GM19099 (cell line): Measurements from ENCODE around the gene SLC16A11.

ENCODE experiments used
- POLR2A ChIP-seq: IDR thresholded peaks from 3 replicates; pipeline ENCODE4 v1.6.1; 2011; ENCODE audit warnings: low read depth; ENCODE audit not compliant: insufficient read length; ENCODE audit errors: extremely low read depth

The SLC16A11 gene, protein sequence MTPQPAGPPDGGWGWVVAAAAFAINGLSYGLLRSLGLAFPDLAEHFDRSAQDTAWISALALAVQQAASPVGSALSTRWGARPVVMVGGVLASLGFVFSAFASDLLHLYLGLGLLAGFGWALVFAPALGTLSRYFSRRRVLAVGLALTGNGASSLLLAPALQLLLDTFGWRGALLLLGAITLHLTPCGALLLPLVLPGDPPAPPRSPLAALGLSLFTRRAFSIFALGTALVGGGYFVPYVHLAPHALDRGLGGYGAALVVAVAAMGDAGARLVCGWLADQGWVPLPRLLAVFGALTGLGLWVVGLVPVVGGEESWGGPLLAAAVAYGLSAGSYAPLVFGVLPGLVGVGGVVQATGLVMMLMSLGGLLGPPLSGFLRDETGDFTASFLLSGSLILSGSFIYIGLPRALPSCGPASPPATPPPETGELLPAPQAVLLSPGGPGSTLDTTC

DNA sequence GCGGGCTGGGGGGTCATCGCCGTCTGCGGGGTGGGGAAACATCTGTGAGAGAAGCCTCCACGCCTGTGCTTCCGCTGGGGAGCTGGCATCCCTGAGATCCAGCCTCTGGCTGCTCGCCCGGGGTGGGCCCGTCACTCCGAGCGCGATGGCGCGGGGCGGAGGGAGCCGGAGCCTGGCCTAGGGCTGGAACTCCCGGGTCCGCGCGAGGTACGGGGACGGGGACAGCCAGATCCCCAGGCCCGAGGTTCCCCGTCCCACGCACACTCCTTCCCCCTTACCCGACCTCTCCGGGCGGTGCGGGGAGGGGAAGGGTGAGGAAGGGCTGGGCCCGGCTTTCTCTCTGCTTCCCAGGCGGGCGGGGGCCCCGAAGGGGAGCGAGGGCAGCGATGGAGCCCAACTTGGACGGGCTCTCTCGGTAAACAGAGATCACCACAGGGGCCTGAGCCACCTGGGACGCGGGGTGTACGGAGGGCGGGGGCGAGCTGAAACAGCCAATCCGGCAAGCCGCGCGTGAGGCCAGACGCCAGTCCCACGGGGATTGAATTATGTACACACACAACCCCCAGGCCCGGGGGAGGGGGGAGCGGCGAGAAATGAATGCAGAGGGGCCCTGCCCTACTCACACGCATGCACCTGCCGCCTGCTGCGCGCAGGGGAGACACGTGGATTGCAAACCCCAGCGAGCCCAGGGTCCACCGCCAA is at the start of gene SLC16A11:
Gene SLC16A11 (minus strand): TSS at position 596 of the 702 bp plus-strand sequence. CDS start 579 bp downstream, at position 17.
- TF ChIP-seq POLR2A = no peak

DNA sequence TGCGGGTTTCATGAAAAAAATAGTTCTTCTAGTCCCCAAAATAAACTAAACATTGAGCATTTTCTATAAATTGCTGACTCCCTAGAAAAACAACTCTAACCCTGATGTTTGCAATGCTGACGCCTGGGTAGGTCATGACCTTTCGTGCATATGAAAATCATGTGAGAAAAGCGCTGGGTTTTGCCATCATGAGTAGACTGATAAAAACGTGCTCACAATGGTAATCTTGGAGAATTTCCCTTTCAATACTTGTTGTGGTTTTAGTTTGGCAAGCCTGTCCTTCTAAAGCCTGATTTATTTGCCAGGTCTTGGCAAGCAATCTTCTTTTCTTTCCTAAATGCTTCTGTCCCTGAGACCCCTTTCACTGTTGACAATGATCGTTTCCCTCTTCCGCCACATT is 40.2 kb upstream of the SLC16A11 start:
- no peak for TF ChIP-seq POLR2A

DNA sequence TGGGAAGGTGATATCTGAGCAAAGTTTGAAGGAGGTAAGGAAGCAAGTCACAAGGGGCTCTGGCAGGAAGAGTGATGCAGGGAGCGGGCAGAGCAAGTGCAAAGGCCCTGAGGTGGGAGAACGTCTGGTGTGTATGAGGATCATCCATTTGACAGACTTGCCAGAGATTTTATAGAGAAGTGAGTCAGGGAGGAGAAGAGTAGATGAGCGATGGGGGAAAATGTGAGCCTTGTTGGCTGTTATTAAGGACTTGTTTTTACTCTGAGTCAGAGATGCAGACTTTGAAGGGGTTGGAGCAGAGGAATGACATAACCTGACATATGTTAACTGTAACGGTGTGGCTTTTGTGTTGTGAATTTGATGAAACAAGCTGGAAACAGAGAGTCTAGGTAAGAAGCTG is 39.7 kb upstream of the SLC16A11 start:
- no peak for TF ChIP-seq POLR2A

DNA sequence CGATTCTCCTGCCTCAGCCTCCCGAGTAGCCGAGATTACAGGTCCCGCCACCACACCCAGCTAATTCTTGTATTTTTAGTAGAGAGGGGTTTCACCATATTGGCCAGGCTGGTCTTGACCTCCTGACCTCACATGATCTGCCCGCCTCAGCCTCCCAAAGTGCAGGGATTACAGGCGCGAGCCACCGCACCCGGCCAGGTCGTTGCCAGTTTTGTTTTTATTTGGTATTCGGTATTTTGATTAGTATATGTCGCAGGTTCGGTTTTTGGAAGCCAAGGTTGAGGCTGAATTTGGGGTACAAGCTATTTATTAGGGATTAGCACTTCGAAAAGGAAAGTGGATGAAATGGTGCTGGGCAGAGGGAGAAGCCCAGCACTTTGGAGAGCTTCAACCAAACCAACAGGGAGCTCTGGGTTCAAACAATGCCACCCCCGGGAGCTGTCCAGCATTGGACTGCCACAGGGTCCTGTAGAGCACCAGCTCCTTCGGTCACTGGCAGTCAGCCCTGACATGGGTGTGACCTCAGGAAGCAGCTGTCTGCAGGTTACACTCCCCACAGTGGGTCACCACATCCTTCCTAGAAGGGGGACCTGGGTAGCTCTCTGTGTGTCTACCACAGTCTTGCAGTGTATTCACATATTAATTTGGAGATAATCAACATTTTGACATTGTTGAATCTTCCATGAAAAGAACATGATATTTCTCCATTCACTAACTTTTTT is 37.6 kb upstream of the SLC16A11 start:
- no peak for TF ChIP-seq POLR2A

DNA sequence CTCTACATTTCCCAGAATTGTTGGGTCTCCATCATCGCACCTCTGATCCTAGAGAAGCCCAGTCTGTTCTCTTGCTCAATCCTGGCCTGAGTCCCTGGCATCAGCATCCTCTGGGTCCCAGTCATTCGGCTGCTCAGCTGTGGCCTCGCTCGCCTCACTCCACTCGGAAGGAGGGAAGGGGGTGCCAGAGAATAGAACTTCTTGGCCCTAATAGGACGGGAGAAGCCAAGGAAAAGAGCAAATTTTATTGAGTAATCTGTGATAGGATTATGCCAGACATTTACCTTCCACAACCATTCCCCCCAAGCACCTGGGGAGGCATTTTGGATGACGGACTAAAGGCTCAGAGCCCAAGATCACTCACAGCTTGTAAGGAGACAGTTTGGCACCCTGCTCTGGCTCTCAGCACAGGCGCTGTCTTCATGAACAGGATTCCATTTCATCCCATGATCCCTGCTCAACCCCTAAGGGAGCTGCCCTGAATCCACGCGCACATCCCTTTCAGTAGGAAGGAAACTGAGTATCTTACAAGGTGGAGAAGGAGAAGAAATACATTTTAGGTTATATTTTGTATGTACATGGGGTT is 36.7 kb upstream of the SLC16A11 start:
- no peak for TF ChIP-seq POLR2A

DNA sequence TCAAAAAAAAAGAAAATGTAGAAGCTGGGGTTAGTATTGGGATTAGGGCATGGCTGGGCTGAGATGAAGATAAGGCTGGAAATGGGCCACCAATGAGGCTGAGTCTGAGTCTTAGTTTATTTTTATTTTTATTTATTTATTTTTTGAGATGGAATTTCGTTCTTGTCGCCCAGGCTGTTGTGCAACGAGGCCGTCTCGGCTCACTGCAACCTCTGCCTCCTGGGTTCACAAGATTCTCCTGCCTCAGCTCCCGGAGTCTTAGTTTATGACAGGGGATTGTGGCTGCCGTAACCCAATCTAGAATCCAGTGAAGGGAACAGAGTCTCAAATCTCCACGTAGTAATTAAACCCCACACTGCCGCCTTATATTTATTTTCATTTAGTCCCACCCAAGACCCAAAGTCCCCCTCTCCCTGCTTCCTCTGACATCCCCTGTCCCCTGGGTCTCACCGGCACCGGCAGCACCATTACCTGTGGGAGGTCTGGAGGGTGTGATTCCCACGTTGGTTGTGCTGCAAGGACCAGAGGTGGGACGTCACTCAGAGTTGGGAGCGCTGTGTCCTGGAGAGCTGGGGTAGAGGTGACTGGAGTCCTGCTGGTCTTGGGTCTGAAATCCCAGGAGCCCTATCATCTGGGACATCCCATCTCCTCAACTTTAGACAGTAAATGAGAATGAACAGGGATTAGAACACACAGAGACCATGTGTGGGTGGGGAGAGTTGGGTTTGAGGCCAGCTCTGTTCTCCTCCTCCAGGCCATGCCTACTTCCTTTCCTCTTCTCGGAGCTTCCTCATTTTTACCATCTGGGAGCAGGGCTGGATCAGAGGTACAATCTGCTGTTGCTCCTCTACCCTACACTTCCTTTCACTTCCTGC is 35.9 kb upstream of the SLC16A11 start, which contains the start of gene CLEC10A:
Gene CLEC10A (minus strand): TSS at position 671 of the 875 bp plus-strand sequence. CDS start 1,439 bp downstream, outside the sequence.
- no peak for TF ChIP-seq POLR2A

DNA sequence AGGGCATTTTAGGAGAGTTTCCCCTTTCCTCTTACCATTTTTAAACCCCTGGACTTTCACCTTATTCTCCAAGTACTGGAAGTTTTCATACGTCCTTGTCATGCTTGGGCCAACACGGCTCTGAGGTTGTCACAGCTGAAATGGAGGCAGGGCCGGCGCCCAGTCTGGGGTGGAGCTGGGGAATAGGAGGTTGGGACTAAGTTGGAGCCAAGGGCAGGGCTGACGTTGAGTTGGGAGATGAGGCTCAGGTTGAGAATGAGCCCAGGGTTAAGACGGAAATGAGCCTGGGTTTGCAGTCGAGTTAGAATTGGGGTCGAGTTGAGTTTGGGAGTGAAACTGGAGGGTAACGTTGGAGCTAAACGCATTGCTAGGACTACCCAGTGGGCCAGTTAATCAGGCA is 34.8 kb upstream of the SLC16A11 start:
- TF ChIP-seq POLR2A = no peak

DNA sequence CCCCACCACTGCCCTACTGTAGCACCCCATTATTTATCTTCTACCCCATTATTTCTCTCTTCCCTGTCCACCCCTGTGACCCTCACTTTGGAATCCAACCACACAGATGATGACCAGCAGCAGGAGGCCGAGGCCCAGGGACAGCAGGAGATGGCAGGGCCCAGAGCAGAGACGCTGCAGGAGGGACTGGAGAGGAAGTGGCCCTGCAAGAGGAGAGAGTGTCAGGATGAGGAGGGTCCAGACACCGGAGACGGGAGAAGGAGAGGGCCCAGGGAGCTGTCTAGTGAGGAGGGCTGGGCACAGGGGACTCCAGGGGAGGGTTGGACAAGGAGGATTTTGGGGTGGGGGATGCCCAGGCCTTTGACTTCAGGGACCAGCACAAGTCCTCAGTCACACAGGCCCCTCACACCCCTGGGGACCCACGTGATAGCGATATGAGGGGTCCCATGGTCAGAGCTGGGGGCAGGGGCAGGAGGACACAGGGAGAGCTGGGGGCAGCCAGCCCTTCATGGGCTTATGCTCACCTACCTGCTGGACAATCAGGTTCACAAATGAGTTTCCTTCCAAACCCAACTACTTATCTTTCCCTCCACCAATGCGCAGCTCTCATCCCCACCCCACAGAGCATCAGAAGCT is 34.1 kb upstream of the SLC16A11 start:
- TF ChIP-seq POLR2A = no peak

DNA sequence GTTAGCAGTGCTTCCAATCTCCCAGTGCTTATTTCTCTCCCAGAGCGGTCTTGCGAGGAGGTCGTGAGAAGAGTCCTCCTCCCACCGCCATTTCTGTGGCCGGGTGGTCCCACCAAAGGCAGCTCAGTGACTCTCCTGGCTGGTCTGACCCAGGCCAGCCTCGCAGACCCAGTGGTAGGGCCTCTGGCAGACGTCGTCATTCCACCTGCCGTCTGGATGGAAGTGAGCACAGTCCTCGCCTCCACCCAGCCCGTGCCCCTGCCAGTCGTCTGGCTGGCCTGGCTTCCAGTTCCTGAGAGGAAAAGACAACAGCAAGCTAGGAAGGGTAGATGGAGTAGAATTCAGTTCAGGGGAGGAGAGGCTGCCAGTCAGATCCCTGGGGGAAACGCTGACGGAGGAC is 31.0 kb upstream of the SLC16A11 start:
- TF ChIP-seq POLR2A = no peak

DNA sequence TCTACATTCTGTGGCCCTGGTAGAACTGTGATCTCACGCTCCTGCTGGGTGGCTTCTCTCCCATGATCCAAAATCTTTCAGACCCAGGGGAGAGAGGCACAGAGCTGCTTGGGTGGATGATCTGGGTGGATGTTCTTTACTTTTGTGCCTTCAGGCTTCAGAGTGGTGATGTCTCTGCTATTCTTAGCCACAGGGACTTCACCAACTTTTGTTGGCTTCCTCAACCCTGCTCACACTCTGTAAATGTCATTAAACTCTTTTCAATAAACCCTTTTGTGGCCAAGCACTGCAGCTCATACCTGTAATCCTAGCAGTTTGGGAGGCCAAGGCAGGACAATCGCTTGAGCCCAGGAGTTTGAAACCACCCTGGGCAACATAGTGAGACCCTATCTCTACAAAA is 28.5 kb upstream of the SLC16A11 start:
- no peak for TF ChIP-seq POLR2A

DNA sequence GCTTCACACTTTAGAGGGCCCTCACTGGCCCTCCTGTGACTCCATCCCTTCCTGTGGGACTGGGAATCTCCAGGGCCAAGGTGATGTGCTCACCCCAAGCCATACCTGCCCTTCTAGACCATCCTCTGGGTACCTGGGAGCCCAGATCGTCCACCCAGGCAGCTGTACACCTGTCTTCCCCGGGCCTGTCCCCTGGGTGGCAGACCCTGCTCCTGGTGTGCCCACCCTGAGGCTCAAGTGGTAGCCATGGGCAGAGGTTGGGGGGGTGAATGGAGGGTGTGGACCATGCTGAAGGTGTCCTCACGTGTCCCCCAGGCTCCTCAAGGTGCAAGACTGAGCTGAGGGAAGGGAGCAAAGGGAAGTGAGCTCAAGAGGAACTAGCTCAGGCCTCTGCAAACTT is 26.8 kb upstream of the SLC16A11 start:
- no peak for TF ChIP-seq POLR2A

DNA sequence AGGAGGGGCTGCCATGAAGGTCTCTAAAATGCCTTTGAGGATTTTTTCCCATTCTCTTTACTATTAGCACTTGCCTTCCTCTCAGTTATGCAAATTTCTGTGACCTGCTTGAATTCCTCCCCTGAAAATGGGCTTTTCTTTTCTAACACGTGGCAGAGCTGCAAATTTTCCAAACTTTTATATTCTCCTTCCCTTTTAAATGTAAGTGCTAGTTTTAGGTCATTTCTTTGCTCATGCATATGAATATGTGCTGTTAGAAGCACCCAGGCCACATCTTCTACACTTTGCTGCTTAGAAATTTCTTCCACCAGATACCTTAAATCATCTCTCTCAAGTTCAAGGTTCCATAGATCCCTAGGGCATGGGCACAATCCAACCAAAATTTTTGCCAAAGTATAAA is 24.4 kb upstream of the SLC16A11 start:
- TF ChIP-seq POLR2A = no peak

DNA sequence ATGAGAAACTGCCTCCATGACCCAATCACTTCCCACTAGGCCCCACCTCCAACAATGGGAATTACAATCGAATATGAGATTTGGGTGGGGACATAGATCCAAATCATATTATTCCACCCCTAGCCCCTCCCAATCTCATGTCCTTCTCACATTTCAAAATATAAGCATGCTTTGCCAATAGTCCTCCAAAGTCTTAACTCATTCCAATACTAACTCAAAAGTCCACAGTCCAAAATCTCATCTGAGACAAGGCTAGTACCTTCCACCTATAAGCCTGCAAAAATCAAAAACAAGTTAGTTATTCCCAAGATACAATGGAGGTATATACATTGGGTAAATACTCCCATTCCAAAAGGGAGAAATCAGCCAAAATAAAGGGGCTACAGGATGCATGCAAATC is 23.3 kb upstream of the SLC16A11 start:
- no peak for TF ChIP-seq POLR2A

DNA sequence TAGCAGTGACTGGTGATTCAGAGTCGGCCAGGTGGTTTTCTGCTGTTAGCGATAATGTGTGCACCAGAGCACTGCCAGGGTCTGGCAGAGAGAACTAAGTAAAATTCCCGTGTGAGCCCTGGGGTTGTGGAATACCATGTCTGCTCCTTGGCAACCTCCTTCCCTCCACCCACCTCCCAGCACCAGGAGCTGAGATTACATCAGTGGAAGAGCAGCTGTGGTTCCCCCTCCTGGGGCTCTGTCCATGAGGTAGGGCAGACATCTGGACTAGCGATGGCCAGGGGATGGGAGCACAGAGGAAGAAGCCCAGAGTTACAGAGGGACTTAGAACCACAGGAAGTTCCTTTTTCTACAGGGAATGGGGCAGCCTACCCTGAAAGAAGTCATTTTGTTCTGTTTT is 20.4 kb upstream of the SLC16A11 start:
- no peak for TF ChIP-seq POLR2A
